Measurements from ENCODE around the gene ACOX3.
A peak's percentile ranks its signal among the peaks of the same experiment; 100 is the strongest.
"Not testable (repeated sequence)": the region's sequence is repeated elsewhere in the genome, so short reads cannot be mapped to it uniquely, and the experiment has no call there.

The ACOX3 gene

DNA sequence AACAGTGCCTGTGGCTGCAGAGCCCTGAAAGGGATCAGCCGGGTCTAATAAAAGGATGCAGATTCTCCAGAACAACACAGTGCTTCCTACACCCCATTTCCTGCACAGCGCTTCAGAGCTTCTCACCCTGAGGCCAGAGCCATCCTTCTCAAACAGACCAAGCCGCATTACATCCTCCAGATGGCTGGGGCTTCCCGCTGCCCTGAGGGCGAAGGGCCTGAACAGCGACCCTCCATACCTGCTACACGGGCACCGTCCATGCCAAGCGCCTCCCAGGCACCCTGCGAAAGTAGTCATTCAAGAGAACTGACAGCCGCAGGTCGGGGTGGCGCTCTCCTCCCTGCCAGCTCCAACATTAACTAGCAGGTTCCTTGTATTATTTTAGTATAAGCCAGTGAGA lies 36.5 kb downstream of the ACOX3 start:
- no peak for DNase-seq

GRCh38 chr4:8403173-8403753 lies 37.3 kb downstream of the ACOX3 start:
- peak; percentile 87 for DNase-seq

GRCh38 chr4:8402640-8403039 lies 37.9 kb downstream of the ACOX3 start:
- no peak for DNase-seq

- no peak for DNase-seq
Measured at GRCh38 chr4:8402181-8402597, 38.3 kb downstream of the ACOX3 start.

DNA sequence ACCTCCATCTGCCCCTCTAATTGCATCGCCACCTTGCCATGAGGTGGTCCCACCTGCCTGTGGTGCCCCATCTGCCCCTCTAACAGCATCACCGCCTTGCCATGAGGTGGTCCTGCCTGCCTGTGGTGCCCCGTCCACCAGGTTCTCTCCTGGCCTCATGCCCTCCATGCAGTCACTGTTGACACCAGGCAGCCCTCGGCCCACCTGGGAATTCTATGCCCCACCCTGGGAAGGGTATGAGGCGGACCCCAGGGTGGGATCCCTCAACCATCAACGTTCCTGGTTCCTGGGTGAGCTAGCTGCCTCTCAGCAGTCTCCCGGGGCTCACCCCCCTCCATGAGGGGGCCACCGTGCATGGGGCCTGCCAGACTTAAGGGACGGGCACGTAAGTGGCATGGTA lies 38.9 kb downstream of the ACOX3 start:
- no peak for DNase-seq

DNA sequence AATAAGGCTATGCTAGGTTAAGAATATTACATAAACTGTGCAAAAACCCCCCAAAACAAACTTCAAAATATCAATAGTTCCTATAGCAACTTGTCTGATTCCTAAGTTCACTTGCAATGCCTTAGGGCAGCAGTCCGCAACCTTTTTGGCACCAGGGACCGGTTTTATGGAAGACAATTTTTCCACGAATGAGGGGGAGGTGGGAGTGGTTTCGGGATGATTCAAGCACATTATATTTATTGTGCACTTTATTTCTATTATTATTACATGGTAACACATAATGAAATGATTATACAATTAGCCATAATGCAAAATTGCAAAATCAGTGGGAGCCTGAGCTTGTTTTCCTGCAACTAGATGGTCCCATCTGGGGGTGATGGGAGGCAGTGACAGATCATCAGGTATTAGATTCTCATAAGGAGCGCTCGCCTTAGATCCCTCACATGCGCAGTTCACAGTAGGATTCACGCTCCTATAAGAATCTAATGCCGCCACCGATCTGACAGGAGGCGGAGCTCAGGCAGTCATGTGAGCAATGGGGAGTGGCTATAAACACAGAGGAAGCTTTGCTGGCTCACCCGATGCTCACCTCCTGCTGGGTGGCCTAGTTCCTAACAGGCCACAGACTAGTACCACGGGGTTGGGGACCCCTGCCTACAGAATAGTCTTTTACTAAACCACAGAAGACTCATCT lies 39.7 kb downstream of the ACOX3 start:
- DNase-seq = no peak

DNA sequence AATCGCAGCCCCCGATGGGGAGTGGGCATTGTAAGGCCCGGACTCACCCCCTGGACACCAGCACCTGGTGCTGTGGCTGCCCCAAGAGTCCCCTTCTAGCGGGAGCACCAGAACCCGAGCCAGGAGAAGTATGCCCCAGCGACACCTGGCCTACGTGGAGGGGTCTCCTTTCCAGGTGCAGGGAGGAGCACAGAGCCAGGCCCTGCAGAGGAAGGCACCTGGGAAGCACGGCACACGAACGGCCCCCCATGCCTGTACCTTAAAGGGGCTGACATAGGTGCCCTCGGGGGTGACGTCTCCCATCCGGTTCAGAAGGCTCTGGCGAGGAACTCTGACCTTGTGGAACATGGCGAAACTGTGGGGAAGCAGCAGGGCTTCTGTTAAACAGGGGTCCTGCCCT lies 41.2 kb downstream of the ACOX3 start:
- no peak for DNase-seq

DNA sequence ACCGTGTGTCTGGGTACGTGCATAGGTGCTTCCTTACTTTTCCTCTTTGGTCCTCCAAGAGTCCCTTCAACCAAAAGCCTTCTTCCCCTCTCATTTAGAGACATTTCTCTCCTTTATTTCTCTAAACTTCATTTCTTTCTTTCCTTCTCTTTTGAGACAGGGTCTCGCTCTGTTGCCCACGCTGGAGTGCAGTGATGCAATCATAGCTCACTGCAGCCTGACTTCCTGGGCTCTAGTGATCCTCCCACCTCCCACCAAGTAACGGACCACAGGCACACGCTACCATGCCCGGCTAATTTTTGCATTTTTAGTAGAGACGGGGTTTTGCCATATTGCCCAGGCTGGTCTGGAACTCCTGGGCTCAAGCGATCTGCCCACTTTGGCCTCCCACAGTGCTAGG lies 42.2 kb downstream of the ACOX3 start:
- no peak for DNase-seq

GRCh38 chr4:8396762-8397406 lies 43.6 kb downstream of the ACOX3 start:
- no peak for DNase-seq

GRCh38 chr4:8395504-8396296 lies 44.8 kb downstream of the ACOX3 start:
- DNase-seq = no peak

GRCh38 chr4:8394806-8395205 lies 45.7 kb downstream of the ACOX3 start:
- no peak for DNase-seq

DNA sequence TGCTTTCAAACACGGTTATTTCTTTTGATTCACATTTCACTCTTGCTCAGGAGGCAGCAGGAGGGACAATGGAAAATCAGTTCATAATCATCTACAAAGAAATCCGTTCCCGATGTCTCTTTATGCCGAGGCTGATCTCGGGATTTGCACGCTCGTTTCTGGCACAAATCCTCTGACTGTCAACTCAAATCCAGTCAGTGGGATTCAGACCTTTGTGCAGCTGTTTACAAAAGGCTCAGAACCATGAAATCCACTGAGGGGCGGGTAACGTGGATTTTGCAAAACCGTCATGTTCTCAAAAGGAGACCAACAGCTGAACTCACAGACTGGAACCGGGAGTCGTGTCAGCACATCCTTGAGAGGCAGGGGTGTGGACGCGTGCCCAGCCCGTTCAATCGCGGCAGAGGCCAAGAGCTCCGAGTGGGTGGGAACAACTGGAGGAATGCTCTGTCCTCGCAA lies 46.4 kb downstream of the ACOX3 start:
- DNase-seq = no peak

GRCh38 chr4:8393593-8394038 lies 46.9 kb downstream of the ACOX3 start:
- peak; percentile 81 for DNase-seq

DNA sequence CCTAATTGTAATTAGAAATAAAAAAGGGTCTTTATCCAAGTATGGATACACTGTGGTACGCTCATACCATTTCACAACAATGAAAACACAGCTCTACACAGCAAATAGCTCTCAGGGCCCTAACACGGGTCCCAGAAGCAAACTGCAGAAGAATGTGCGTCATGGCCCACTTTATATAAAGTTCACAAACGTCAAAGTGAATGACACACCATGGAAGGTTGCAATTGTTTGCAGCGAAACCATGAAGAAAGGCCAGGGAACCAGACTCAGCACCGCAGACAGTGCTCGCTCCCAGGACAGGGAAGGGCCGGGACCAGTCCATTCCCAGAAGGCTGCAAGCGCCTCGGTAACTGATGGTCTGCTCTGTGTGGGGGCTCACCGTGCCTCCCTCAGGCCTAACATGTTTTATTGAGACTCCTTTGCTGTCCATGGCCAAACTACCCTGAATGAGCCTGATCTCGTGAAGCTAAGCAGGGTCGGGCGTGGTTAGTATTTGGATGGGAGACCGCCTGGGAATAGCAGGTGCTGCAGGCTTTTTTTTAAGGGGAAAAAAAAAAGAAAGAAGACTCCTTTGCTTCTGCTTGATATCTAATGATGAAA lies 47.8 kb downstream of the ACOX3 start:
- DNase-seq = no peak

DNA sequence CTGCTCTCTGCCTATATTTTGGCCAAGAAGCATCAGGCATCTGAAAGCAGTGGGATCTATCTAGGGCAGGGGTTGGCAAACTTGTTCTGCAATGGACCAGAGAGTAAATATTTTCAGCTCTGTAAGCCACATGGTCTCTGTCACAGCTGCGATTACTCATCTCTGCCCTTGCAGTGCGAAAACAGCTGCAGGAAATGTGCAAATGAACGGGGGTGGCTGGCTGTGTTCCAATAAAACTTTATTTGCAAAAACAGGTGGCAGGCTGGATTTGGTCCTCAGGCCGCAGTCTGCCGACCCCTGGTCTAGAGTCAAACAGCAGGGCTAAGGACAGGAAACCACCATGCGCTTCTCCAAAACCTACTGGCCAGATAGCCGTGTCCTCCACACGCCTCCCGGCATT lies 48.6 kb downstream of the ACOX3 start:
- no peak for DNase-seq

DNA sequence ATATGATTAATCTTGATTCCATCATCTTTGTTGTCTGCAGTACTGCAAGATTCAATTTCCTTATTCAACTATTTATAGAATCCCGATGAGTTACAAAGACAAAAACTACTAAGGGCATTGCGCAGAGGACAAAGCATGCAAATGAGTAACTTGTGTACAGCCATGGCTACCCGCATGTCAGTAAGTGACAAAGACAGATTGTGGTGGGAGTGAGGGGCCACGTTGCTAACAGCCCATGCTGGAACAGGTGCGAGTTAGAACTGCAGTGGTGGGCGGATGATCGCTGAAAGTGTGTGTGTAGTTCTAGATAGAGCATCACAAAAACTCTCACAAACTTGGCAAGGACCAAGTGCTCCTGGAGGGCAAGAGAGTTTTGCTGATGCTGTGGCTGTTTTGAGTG lies 49.5 kb downstream of the ACOX3 start:
- DNase-seq = no peak

DNA sequence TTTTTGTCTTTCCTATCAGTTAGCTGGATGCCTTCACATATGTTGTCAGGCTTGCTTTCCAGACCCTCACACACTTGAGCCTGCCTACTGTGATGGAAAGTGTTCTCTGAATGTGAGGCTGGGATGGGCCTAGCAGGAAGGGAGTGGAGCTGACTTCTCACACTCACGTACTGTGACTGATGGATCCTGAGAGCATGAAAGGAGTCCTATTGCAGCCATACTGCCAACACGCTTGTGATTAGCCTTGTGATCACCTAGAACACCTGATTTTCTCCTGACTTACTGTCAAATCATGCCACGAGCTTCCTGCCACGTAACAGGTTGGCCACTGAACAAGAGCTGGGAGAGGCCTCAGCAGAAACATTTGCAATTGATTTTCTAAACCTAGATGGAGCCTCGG lies 49.9 kb downstream of the ACOX3 start:
- no peak for DNase-seq

DNA sequence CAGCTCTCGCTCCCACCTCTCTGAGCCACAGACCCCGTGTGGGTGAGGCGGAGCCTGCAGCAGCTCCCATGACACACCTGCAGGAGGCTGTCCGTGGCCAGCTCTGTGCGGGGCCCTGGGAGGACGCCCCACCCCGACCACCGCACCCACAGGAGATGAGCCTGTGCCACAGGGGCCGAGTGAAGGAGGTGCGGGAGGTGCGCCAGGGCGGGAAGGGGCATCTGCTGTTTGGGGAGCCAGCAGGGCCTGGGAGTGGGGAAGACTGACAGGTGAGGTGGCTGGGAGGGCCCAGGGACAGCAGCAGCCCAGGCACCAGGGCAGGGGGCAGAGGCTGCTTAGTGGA lies 52.0 kb downstream of the ACOX3 start:
- DNase-seq = no peak

DNA sequence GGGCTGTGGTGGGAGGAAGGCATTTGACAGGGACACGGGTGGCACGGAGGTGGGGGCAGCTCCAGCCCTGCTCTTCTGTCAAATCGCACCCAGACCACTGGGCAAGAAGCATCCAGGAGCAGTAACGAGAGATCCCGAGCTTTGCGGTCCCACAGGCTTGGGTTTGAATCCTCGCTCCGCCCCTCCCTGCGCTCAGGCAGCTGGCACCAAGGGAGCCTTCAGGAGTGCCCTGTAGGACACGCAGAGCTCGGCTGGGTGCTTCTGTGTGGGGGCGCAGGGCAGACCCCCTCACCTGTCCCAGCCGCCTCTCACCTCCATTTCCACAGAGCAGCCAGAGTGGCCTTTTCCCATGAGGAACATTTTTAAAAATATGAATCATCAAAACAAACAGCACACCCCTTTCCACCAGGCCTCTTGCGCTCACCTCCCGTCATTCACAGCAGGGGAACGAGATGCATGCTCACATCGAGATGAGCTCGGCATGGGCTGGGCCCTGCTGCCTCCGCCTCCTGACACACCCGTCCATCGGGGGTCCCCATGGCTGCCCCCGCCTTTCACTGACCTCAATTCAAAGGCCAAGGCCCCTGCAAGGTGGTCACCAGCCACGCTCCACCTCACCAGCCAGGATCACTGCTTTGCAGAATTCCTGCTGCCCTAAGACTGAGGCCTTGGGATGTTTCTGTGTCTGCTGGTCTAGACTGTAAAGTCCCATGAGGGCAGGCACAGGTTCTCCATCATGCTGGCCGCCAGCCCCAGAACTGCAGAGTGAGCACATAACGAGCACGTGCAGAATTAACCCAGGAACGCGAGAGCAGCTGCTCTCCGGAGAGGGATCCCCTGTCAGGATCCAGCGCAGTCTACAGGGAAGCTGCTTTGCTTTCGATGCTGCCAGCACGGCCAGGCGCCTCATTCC lies 52.7 kb downstream of the ACOX3 start:
- DNase-seq = no peak

DNA sequence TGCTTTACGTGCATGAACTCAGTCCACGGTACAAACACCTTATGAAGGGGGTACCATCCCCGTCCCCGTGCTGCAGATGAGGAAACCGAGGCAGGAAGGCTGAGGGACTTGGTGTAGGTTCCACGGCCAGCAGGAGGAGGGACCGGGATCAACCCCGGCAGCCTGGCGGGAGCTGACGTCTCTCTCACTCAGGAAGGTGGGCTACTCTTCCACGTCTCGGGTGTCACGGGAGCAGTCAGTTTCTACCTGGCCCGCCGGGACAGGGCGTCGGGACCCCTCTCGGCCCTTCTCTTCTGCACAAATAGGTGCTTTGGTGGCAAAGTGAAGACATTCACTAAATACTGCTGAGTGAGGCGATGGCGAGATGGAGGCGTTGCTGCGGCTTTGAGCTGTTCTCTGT lies 53.3 kb downstream of the ACOX3 start:
- DNase-seq = no peak

- DNase-seq = no peak
Measured at GRCh38 chr4:8386731-8387130, 53.8 kb downstream of the ACOX3 start.

- not testable (repeated sequence) for DNase-seq
Measured at GRCh38 chr4:8386131-8386530, 54.4 kb downstream of the ACOX3 start.

All from islet precursor cell (in vitro differentiated cells).